H9 (cell line): Measurements from ENCODE around the gene ARID3C. TPM values are rescaled to one million over a fixed set of nuclear protein-coding genes. Genes with fewer than 3 reads are reported as not detected.

Source experiments
- DNase-seq: peaks from one replicate; pipeline ENCODE4 v3.0.0-alpha.2; 2017
- H2AFZ ChIP-seq: one replicate; pipeline ENCODE4 v1.6.1; 2013; ENCODE audit warnings: mild to moderate bottlenecking, low read length, control low read depth, moderate library complexity
- H2AK5ac ChIP-seq: 2 replicates; pipeline ENCODE4 v1.6.1; 2013; ENCODE audit warnings: low read length, control low read depth, mixed read lengths; ENCODE audit not compliant: insufficient read length
- H2BK120ac ChIP-seq: one replicate; pipeline ENCODE4 v1.6.1; 2013; ENCODE audit warnings: low read depth, mild to moderate bottlenecking, low read length, control low read depth, inconsistent platforms; ENCODE audit not compliant: poor library complexity, severe bottlenecking
- H2BK12ac ChIP-seq: 2 replicates; pipeline ENCODE4 v1.6.1; 2013; ENCODE audit warnings: low read length, control low read depth, mixed read lengths, low read depth; ENCODE audit not compliant: insufficient read length
- H2BK15ac ChIP-seq: 2 replicates; pipeline ENCODE4 v1.6.1; 2013; ENCODE audit warnings: low read depth, low read length, control low read depth
- H2BK20ac ChIP-seq: one replicate; pipeline ENCODE4 v1.6.1; 2013; ENCODE audit warnings: low read depth, mild to moderate bottlenecking, low read length, control low read depth, inconsistent platforms; ENCODE audit not compliant: poor library complexity, severe bottlenecking
- H2BK5ac ChIP-seq: 2 replicates; pipeline ENCODE4 v1.6.1; 2013; ENCODE audit warnings: low read length, control low read depth, mixed read lengths; ENCODE audit not compliant: insufficient read length
- H3K14ac ChIP-seq: 2 replicates; pipeline ENCODE4 v1.6.1; 2013; ENCODE audit warnings: low read length, control low read depth; ENCODE audit not compliant: insufficient read depth
- H3K18ac ChIP-seq: 2 replicates; pipeline ENCODE4 v1.6.1; 2013; ENCODE audit warnings: low read depth, mild to moderate bottlenecking, mixed read lengths, low read length, control low read depth; ENCODE audit not compliant: insufficient read length
- H3K23ac ChIP-seq: 2 replicates; pipeline ENCODE4 v1.6.1; 2013; ENCODE audit warnings: low read length, control low read depth, mixed read lengths, low read depth; ENCODE audit not compliant: insufficient read length
- H3K23me2 ChIP-seq: 2 replicates; pipeline ENCODE4 v1.6.1; 2013; ENCODE audit warnings: low read depth, mild to moderate bottlenecking, mixed read lengths, low read length, control low read depth; ENCODE audit not compliant: insufficient read length, poor library complexity, severe bottlenecking
- H3K27ac ChIP-seq: 2 replicates; pipeline ENCODE4 v1.5.1; 2013; ENCODE audit warnings: low read length, control low read depth, mixed read lengths, low read depth; ENCODE audit not compliant: insufficient read length
- H3K27me3 ChIP-seq: 2 replicates; pipeline ENCODE4 v1.6.1; 2013; ENCODE audit warnings: low read length, control low read depth, inconsistent platforms; ENCODE audit not compliant: insufficient read depth
- H3K4ac ChIP-seq: 2 replicates; pipeline ENCODE4 v1.6.1; 2013; ENCODE audit warnings: low read depth, mild to moderate bottlenecking, control low read depth, inconsistent platforms, low read length, moderate library complexity
- H3K4me1 ChIP-seq: 2 replicates; pipeline ENCODE4 v1.6.1; 2013; ENCODE audit warnings: low read length, control low read depth, inconsistent platforms; ENCODE audit not compliant: insufficient read depth
- H3K4me2 ChIP-seq: 2 replicates; pipeline ENCODE4 v1.6.1; 2013; ENCODE audit warnings: low read length, control low read depth, mixed read lengths; ENCODE audit not compliant: insufficient read length, insufficient read depth
- H3K56ac ChIP-seq: 2 replicates; pipeline ENCODE4 v1.6.1; 2013; ENCODE audit warnings: low read depth, mild to moderate bottlenecking, mixed read lengths, low read length, control low read depth; ENCODE audit not compliant: insufficient read length
- H3K79me1 ChIP-seq: 2 replicates; pipeline ENCODE4 v1.6.1; 2013; ENCODE audit warnings: low read depth, mild to moderate bottlenecking, moderate library complexity, low read length, control low read depth, inconsistent platforms; ENCODE audit not compliant: insufficient read depth, poor library complexity, severe bottlenecking
- H3K79me2 ChIP-seq: 2 replicates; pipeline ENCODE4 v1.6.1; 2013; ENCODE audit warnings: low read length, control low read depth, inconsistent platforms; ENCODE audit not compliant: insufficient read depth
- H3K9ac ChIP-seq: 2 replicates; pipeline ENCODE4 v1.6.1; 2013; ENCODE audit warnings: low read length, control low read depth, mixed read lengths; ENCODE audit not compliant: insufficient read length; ENCODE audit errors: extremely low read depth
- H3K9me3 ChIP-seq: one replicate; pipeline ENCODE4 v1.6.1; 2013; ENCODE audit warnings: low read depth, low read length, inconsistent platforms; ENCODE audit not compliant: control insufficient read depth
- H3T11ph ChIP-seq: one replicate; pipeline ENCODE4 v1.6.1; 2013; ENCODE audit warnings: mild to moderate bottlenecking, low read length, control low read depth, inconsistent platforms
- H4K20me1 ChIP-seq: one replicate; pipeline ENCODE4 v1.6.1; 2013; ENCODE audit not compliant: control insufficient read depth, insufficient read length, insufficient read depth
- H4K5ac ChIP-seq: 2 replicates; pipeline ENCODE4 v1.6.1; 2013; ENCODE audit warnings: low read depth, mild to moderate bottlenecking, mixed read lengths, low read length, control low read depth; ENCODE audit not compliant: insufficient read length
- H4K8ac ChIP-seq: replicated peaks from 2 replicates; pipeline ENCODE4 v1.6.1; 2013; ENCODE audit warnings: low read length, control low read depth, mixed read lengths, low read depth; ENCODE audit not compliant: insufficient read length
- H4K91ac ChIP-seq: 2 replicates; pipeline ENCODE4 v1.6.1; 2013; ENCODE audit warnings: low read depth, mild to moderate bottlenecking, moderate library complexity, mixed read lengths, low read length, control low read depth; ENCODE audit not compliant: insufficient read length
- H3K27ac Mint-ChIP-seq, 3 experiments: 2 replicates in 2 of 3; 3 replicates in 1 of 3; pipeline ENCODE4 v1.8.0; 2020 to 2021; ENCODE audit warnings: mixed read lengths in 3 of 3, mild to moderate bottlenecking in 1 of 3, moderate library complexity in 1 of 3
- H3K27me3 Mint-ChIP-seq: 2 replicates; pipeline ENCODE4 v1.8.0; 2021; ENCODE audit warnings: low read depth, mild to moderate bottlenecking, moderate library complexity, mixed read lengths
- H3K36me3 Mint-ChIP-seq, 3 experiments: 2 replicates in 2 of 3; 3 replicates in 1 of 3; pipeline ENCODE4 v1.8.0; 2020 to 2021; ENCODE audit warnings: low read depth in 3 of 3, mixed read lengths in 3 of 3; ENCODE audit not compliant: insufficient read depth in 1 of 3
- H3K4me1 Mint-ChIP-seq, 2 experiments: 2 replicates each; pipeline ENCODE4 v1.8.0; 2020; ENCODE audit warnings: mixed read lengths in 2 of 2
- H3K4me3 Mint-ChIP-seq, 2 experiments: 2 replicates in 1 of 2; 3 replicates in 1 of 2; pipeline ENCODE4 v1.8.0; 2020 to 2021; ENCODE audit warnings: mild to moderate bottlenecking in 2 of 2, mixed read lengths in 2 of 2, moderate library complexity in 1 of 2
- H3K9me3 Mint-ChIP-seq, 2 experiments: 2 replicates in 1 of 2; 3 replicates in 1 of 2; pipeline ENCODE4 v1.8.0; 2020; ENCODE audit warnings: mild to moderate bottlenecking in 2 of 2, mixed read lengths in 2 of 2, moderate library complexity in 1 of 2
- WGBS: extraction: QIAGEN DNeasy Blood & Tissue Kit; methylation state at CpG from one replicate; pipeline ENCODE4 v1.1.7; 2013; ENCODE audit warnings: missing lambda C conversion rate, low lambda C conversion rate, mixed read lengths; ENCODE audit not compliant: insufficient read length; ENCODE audit errors: extremely low coverage; 5-methylcytosine and 5-hydroxymethylcytosine counted together
- long read RNA-seq: library from polyadenylated mRNA; unstranded; transcript quantifications from one replicate; pipeline ENCODE4 v2.0.0, GENCODE V29; 2020
- total RNA-seq: library from RNA; stranded (reverse); gene quantifications from 2 replicates; pipeline ENCODE4 v1.2.1, GENCODE V29; 2021
- TF ChIP-seq, protein P1 (sequence below): fragments of 200-600 bp; sonication (generic); conservative IDR thresholded peaks from 3 replicates; pipeline ENCODE4 v1.8.0; 2021; ENCODE audit warnings: antibody characterized with exemption, mild to moderate bottlenecking

Gene ARID3C
- not detected in 2 replicates for total RNA-seq
- long read RNA-seq: 0 reads

GRCh38 chr9:34628656-34629490, at the start of gene ARID3C:
Gene ARID3C (minus strand): TSS chr9:34629066. CDS start chr9:34628014, 1,052 bp downstream.
- H3K9me3 Mint-ChIP-seq: peaks cover 0 to 6% of the 10 kb centered on the region in 2 experiments; a peak in 3 of 5 replicates
- WGBS: no CpG with 5 or more reads among the region's 69 CpGs
- TF ChIP-seq, protein P1, sequence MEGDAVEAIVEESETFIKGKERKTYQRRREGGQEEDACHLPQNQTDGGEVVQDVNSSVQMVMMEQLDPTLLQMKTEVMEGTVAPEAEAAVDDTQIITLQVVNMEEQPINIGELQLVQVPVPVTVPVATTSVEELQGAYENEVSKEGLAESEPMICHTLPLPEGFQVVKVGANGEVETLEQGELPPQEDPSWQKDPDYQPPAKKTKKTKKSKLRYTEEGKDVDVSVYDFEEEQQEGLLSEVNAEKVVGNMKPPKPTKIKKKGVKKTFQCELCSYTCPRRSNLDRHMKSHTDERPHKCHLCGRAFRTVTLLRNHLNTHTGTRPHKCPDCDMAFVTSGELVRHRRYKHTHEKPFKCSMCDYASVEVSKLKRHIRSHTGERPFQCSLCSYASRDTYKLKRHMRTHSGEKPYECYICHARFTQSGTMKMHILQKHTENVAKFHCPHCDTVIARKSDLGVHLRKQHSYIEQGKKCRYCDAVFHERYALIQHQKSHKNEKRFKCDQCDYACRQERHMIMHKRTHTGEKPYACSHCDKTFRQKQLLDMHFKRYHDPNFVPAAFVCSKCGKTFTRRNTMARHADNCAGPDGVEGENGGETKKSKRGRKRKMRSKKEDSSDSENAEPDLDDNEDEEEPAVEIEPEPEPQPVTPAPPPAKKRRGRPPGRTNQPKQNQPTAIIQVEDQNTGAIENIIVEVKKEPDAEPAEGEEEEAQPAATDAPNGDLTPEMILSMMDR: no peak
- Histone ChIP-seq H3K23ac (no peak within 1 kb of the TSS), H2AFZ (no peak within 1 kb of the TSS), H3T11ph (no peak within 1 kb of the TSS), H2BK20ac (no peak within 1 kb of the TSS), H3K79me2 (no peaks in the 10 kb centered on the region), H4K91ac (no peak within 1 kb of the TSS), H2BK15ac (no peak within 1 kb of the TSS), H2AK5ac (no peak within 1 kb of the TSS), H3K27ac (no peak within 1 kb of the TSS), H3K4ac (no peak within 1 kb of the TSS), H3K4me1 (no peaks in the 10 kb centered on the region), H3K14ac (no peak within 1 kb of the TSS), H3K4me2 (peak within 1 kb of the TSS; percentile 58), H2BK12ac (no peak within 1 kb of the TSS), H3K9me3 (no peaks in the 10 kb centered on the region), H3K18ac (no peak within 1 kb of the TSS), H2BK5ac (no peak within 1 kb of the TSS), H3K79me1 (no peaks in the 10 kb centered on the region), H2BK120ac (no peak within 1 kb of the TSS), H4K5ac (no peak within 1 kb of the TSS), H3K23me2 (peaks cover 13% of the 10 kb centered on the region), H4K8ac (no peak within 1 kb of the TSS), H3K56ac (no peak within 1 kb of the TSS), H4K20me1 (no peaks in the 10 kb centered on the region), H3K9ac (no peak within 1 kb of the TSS), H3K27me3 (peaks cover 56% of the 10 kb centered on the region)
- peaks cover 17 to 41% of the 10 kb centered on the region in 2 experiments for H3K4me1 Mint-ChIP-seq
- H3K36me3 Mint-ChIP-seq: no peaks in the 10 kb centered on the region; a peak in 2 of 7 replicates
- DNase-seq: peak; percentile 47
- peaks cover 88% of the 10 kb centered on the region for H3K27me3 Mint-ChIP-seq
- H3K27ac Mint-ChIP-seq: no peak within 1 kb of the TSS
- H3K4me3 Mint-ChIP-seq: peak within 1 kb of the TSS; percentile 64 to 86
